SK-N-SH (cell line): ENCODE data around the gene ST6GALNAC2. TPM values are rescaled to one million over a fixed set of nuclear protein-coding genes. Genes with fewer than 3 reads are reported as not detected.

Experiments used
- CTCF ChIA-PET: fragments of 300-600, 350-600 bp; formaldehyde crosslinking; extraction: SDS; loops from one replicate; lab custom pipeline; 2021; lab: Yijun Ruan, JAX
- POLR2A ChIA-PET: fragments of 350-600 bp; sonication (Branson Sonifier 250); formaldehyde crosslinking; extraction: SDS; loops from one replicate; lab custom pipeline; 2020; ENCODE audit warnings: antibody characterized with exemption, inconsistent platforms; lab: Yijun Ruan, JAX
- DNase-seq: peaks from one replicate; pipeline ENCODE4 v3.0.0; 2012
- H2AFZ ChIP-seq: fragments of 200-600 bp; sonication (generic); 2 replicates; pipeline ENCODE4 v1.8.1; 2016; ENCODE audit warnings: antibody characterized with exemption, mild to moderate bottlenecking, low read depth
- H3F3A ChIP-seq: fragments of 200-600 bp; sonication (generic); replicated peaks from 2 replicates; pipeline ENCODE3; 2016; ENCODE audit warnings: antibody characterized with exemption, mild to moderate bottlenecking; ENCODE audit not compliant: insufficient read depth
- H3K27ac ChIP-seq, 2 experiments: fragments of 200-500 bp in 1 of 2; fragments of 200-600 bp in 1 of 2; sonication (Bioruptor generic) in 1 of 2; sonication (generic), shearing (Covaris generic) in 1 of 2; 2 replicates each; pipeline versions ENCODE4 v1.5.1 to v1.6.1; 2014 to 2016; ENCODE audit warnings: low read depth in 2 of 2, inconsistent platforms in 1 of 2, low read length in 1 of 2, mild to moderate bottlenecking in 1 of 2, mixed read lengths in 1 of 2
- H3K27me3 ChIP-seq: fragments of 200-600 bp; sonication (generic), shearing (Covaris generic); 2 replicates; pipeline ENCODE4 v1.6.1; 2016; ENCODE audit warnings: mixed run types; ENCODE audit not compliant: insufficient read depth
- H3K36me3 ChIP-seq, 2 experiments: fragments of 200-500 bp in 1 of 2; fragments of 200-600 bp in 1 of 2; sonication (Bioruptor generic) in 1 of 2; sonication (generic) in 1 of 2; replicated peaks in 1 of 2; 2 replicates each; pipeline versions ENCODE3 to v1.5.1; 2014 to 2016; ENCODE audit warnings: low read length in 1 of 2, mild to moderate bottlenecking in 1 of 2; ENCODE audit not compliant: insufficient read depth in 2 of 2, control insufficient read depth in 1 of 2
- H3K4me1 ChIP-seq, 2 experiments: fragments of 200-500 bp in 1 of 2; fragments of 200-600 bp in 1 of 2; sonication (Bioruptor generic) in 1 of 2; sonication (generic), shearing (Covaris generic) in 1 of 2; 2 replicates each; pipeline versions ENCODE4 v1.5.1 to v1.6.1; 2014 to 2016; ENCODE audit warnings: low read depth in 1 of 2, low read length in 1 of 2, mixed run types in 1 of 2; ENCODE audit not compliant: insufficient read depth in 2 of 2, control insufficient read depth in 1 of 2
- H3K4me2 ChIP-seq: fragments of 200-600 bp; sonication (generic), shearing (Covaris generic); 2 replicates; pipeline ENCODE4 v1.6.1; 2017; ENCODE audit warnings: mixed run types
- H3K4me3 ChIP-seq, 2 experiments: fragments of 200-500 bp in 1 of 2; fragments of 200-600 bp in 1 of 2; sonication (Bioruptor generic) in 1 of 2; sonication (generic), shearing (Covaris generic) in 1 of 2; 2 replicates each; pipeline versions ENCODE4 v1.5.1 to v1.8.1; 2014 to 2016; ENCODE audit warnings: low read depth in 2 of 2, inconsistent platforms in 1 of 2, low read length in 1 of 2, mild to moderate bottlenecking in 1 of 2, mixed read lengths in 1 of 2, moderate library complexity in 1 of 2
- H3K79me2 ChIP-seq: fragments of 200-600 bp; sonication (generic); 2 replicates; pipeline ENCODE4 v1.8.1; 2017; ENCODE audit warnings: mild to moderate bottlenecking; ENCODE audit not compliant: insufficient read depth
- H3K9ac ChIP-seq: fragments of 200-600 bp; sonication (generic); 2 replicates; pipeline ENCODE4 v1.6.1; 2017; ENCODE audit warnings: mixed run types
- H3K9me2 ChIP-seq: fragments of 200-600 bp; sonication (generic); 2 replicates; pipeline ENCODE4 v1.6.1; 2017; ENCODE audit warnings: mixed run types
- H3K9me3 ChIP-seq: fragments of 200-600 bp; sonication (generic); 2 replicates; pipeline ENCODE4 v1.6.1; 2017; ENCODE audit warnings: mixed run types, mild to moderate bottlenecking, moderate library complexity
- H4K20me1 ChIP-seq: fragments of 200-600 bp; sonication (generic); 2 replicates; pipeline ENCODE4 v1.6.1; 2017; ENCODE audit warnings: mild to moderate bottlenecking, mixed run types; ENCODE audit not compliant: insufficient read depth
- EP300 ChIP-seq, 2 experiments: IDR thresholded peaks; 2 replicates each; pipeline versions ENCODE4 v1.4.0 to v1.6.1; 2012; ENCODE audit warnings: borderline replicate concordance in 1 of 2, low read depth in 1 of 2, low read length in 1 of 2
- FOSL2 ChIP-seq: IDR thresholded peaks from 2 replicates; pipeline ENCODE4 v1.4.0; 2012; ENCODE audit warnings: low read depth, mild to moderate bottlenecking, moderate library complexity, borderline replicate concordance
- FOXM1 ChIP-seq: IDR thresholded peaks from 2 replicates; pipeline ENCODE4 v1.4.0; 2012; ENCODE audit warnings: low read depth, mild to moderate bottlenecking
- GATA2 ChIP-seq: sonication (generic); formaldehyde crosslinking; IDR thresholded peaks from 2 replicates; pipeline ENCODE4 v1.5.0; 2020; ENCODE audit warnings: mild to moderate bottlenecking, missing genetic modification reagents
- PBX3 ChIP-seq: IDR thresholded peaks from 2 replicates; pipeline ENCODE4; 2012
- RCOR1 ChIP-seq: fragments of 150-350 bp; IDR thresholded peaks from 2 replicates; pipeline ENCODE4 v1.6.1; 2017; ENCODE audit warnings: antibody characterized with exemption, low read length
- RFX5 ChIP-seq: IDR thresholded peaks from 2 replicates; pipeline ENCODE4 v1.6.1; 2012; ENCODE audit warnings: mild to moderate bottlenecking, improper control_type of control experiment, low read length
- RXRA ChIP-seq: IDR thresholded peaks from 2 replicates; pipeline ENCODE4 v1.4.0; 2012; ENCODE audit warnings: low read depth, mild to moderate bottlenecking, borderline replicate concordance
- SIN3A ChIP-seq: IDR thresholded peaks from 2 replicates; pipeline ENCODE4 v1.6.1; 2012; ENCODE audit warnings: low read depth, mild to moderate bottlenecking, low read length, moderate library complexity, borderline replicate concordance
- USF1 ChIP-seq: IDR thresholded peaks from 2 replicates; pipeline ENCODE4 v1.4.0; 2012; ENCODE audit warnings: low read depth, borderline replicate concordance
- WGBS: methylation state at CpG from one replicate; pipeline ENCODE4 v1.1.6; 2017; ENCODE audit warnings: low lambda C conversion rate; 5-methylcytosine and 5-hydroxymethylcytosine counted together
- polyA plus RNA-seq, 3 experiments: library from polyadenylated mRNA; depleted of rRNA; stranded (reverse); fragments of >200 nt; gene quantifications; 2 replicates each; pipeline ENCODE4 v1.2.3, GENCODE V29; 2012

ST6GALNAC2 gene
- polyA plus RNA-seq, 1 of the 3 experiments (the other 2 are of a cell fraction), result 0.94 TPM

GRCh38 chr17:76542566-76542971, 43.1 kb downstream of the ST6GALNAC2 start:
- Histone ChIP-seq H3K4me1 (peaks cover 25 to 90% of the 10 kb centered on the region in 2 experiments), H3K4me2 (no peak overlapping the region), H3K79me2 (no peaks in the 10 kb centered on the region), H3F3A (peaks cover 11% of the 10 kb centered on the region), H3K27me3 (peaks cover 26% of the 10 kb centered on the region; the same call in 1 of the 2 replicates), H2AFZ (no peak overlapping the region), H4K20me1 (peaks cover 11% of the 10 kb centered on the region), H3K4me3 (no peak overlapping the region; a peak in 1 of 4 replicates), H3K36me3 (no peaks in the 10 kb centered on the region), H3K9me2 (no peaks in the 10 kb centered on the region), H3K9me3 (no peaks in the 10 kb centered on the region), H3K27ac (peak overlapping the region; percentile 20 to 99; a peak in 3 of 4 replicates)
- 84% methylated on average over 10 of the region's 10 CpGs for WGBS
- ChIA-PET CTCF (interaction anchor here (0.6 to 15.7 kb wide), 8 partner anchors 10 to 156 kb away, joined by 3 to 679 read pairs (median 32); partner anchors contain the start of genes CYGB and RHBDF2), POLR2A (interaction anchor here (0.9 to 5.2 kb wide), 7 partner anchors 10 to 184 kb away, joined by 3 to 245 read pairs (median 7); partner anchors contain the start of genes CYGB, JMJD6 and METTL23)
- DNase-seq, result no peak
- TF ChIP-seq EP300 (IDR thresholded peaks at IDR 0.05; ENCODE audit: borderline replicate concordance in 1 of 2, low read depth in 1 of 2, low read length in 1 of 2) (no peak), FOSL2 (no peak), RCOR1 (no peak), USF1 (no peak), SIN3A (no peak), RFX5 (no peak)
- TF ChIP-seq, all 33 proteins: peak for 0
- no peak overlapping the region for H3K9ac ChIP-seq

- Histone ChIP-seq H3K4me3 (no peak overlapping the region), H4K20me1 (peaks cover 7% of the 10 kb centered on the region), H3K4me1 (peaks cover 21 to 88% of the 10 kb centered on the region in 2 experiments), H3K27ac (peak overlapping the region in 1 of 2 experiments; percentile 99; a peak in 3 of 4 replicates), H3K9ac (no peak overlapping the region), H3K79me2 (no peaks in the 10 kb centered on the region), H3F3A (peaks cover 4% of the 10 kb centered on the region), H3K4me2 (no peak overlapping the region), H3K9me2 (no peaks in the 10 kb centered on the region), H3K9me3 (no peaks in the 10 kb centered on the region), H2AFZ (no peak overlapping the region), H3K36me3 (no peaks in the 10 kb centered on the region), H3K27me3 (peaks cover 31% of the 10 kb centered on the region)
- TF ChIP-seq FOXM1 (no peak), RXRA (no peak), EP300 (IDR thresholded peaks at IDR 0.05; ENCODE audit: borderline replicate concordance in 1 of 2, low read depth in 1 of 2, low read length in 1 of 2) (peak in 1 of 2 experiments; percentile 52; a peak in 2 of 4 replicates), GATA2 (CRISPR knock-in tag) (0 out of 2 replicates have a peak, but pooled peaks have one; percentile 10), FOSL2 (no peak), PBX3 (no peak), SIN3A (no peak)
- ChIA-PET POLR2A (interaction anchor here (0.9 kb wide), 1 partner anchor 94 kb away, joined by 3 read pairs; no protein-coding TSS in a partner anchor), CTCF (interaction anchor here (4.4 to 15.7 kb wide), 4 partner anchors 9 to 27 kb away, joined by 29 to 679 read pairs (median 194); partner anchors contain the start of gene CYGB)
- WGBS, result 83% methylated on average over 10 of the region's 10 CpGs
- no peak for DNase-seq
These were observed 43.8 kb downstream of the ST6GALNAC2 start for GRCh38 chr17:76541739-76542454.
